CD4-positive, CD25-positive, alpha-beta regulatory T cell (primary cell): ENCODE data around the gene NFATC2. TPM values are rescaled to one million over a fixed set of nuclear protein-coding genes. Genes with fewer than 3 reads are reported as not detected.

Experiments
- ATAC-seq, 2 donors: fragments of 150-1000 bp; cut with Tn5 transposase; one replicate each; pipeline ENCODE4 v1.10.0; 2021; ENCODE audit warnings: low read depth in 2 of 2, moderate number of reproducible peaks in 2 of 2, moderate library complexity in 1 of 2
- DNase-seq, 3 donors: peaks; one replicate each; pipeline versions ENCODE4 v3.0.0 to v3.0.0-alpha.2; 2012 to 2022; ENCODE audit warnings: mixed read lengths in 1 of 3
- H3K27ac ChIP-seq: one replicate; pipeline ENCODE4 v1.7.0; 2013; ENCODE audit warnings: mild to moderate bottlenecking, low read length; ENCODE audit not compliant: insufficient read depth, poor library complexity, severe bottlenecking
- H3K27me3 ChIP-seq: one replicate; pipeline ENCODE4 v1.7.0; 2013; ENCODE audit warnings: low read length; ENCODE audit not compliant: control insufficient read depth, insufficient read depth
- H3K36me3 ChIP-seq: one replicate; pipeline ENCODE4 v1.7.0; 2013; ENCODE audit warnings: mild to moderate bottlenecking, low read length, moderate library complexity; ENCODE audit not compliant: control insufficient read depth, insufficient read depth
- H3K4me1 ChIP-seq: 2 replicates; pipeline ENCODE4 v1.7.0; 2013; ENCODE audit warnings: mild to moderate bottlenecking, low read length; ENCODE audit not compliant: insufficient read depth, control insufficient read depth, poor library complexity, severe bottlenecking
- H3K4me3 ChIP-seq: one replicate; pipeline ENCODE4 v1.7.0; 2013; ENCODE audit warnings: low read depth, mild to moderate bottlenecking, low read length, moderate library complexity
- H3K9me3 ChIP-seq, 2 experiments: 1 replicate in 1 of 2; 2 replicates in 1 of 2; pipeline ENCODE4 v1.7.0; 2013; ENCODE audit warnings: low read length in 2 of 2, mild to moderate bottlenecking in 1 of 2, moderate library complexity in 1 of 2; ENCODE audit not compliant: control insufficient read depth in 2 of 2
- H3K27ac Mint-ChIP-seq, 3 donors: one replicate each; pipeline ENCODE4 v1.8.0; 2020 to 2022; ENCODE audit warnings: mild to moderate bottlenecking in 3 of 3, mixed read lengths in 3 of 3, moderate library complexity in 2 of 3
- H3K27me3 Mint-ChIP-seq: one replicate; pipeline ENCODE4 v1.8.0; 2022; ENCODE audit warnings: mild to moderate bottlenecking, mixed read lengths
- H3K36me3 Mint-ChIP-seq: one replicate; pipeline ENCODE4 v1.8.0; 2020; ENCODE audit warnings: mixed read lengths
- H3K4me1 Mint-ChIP-seq, 4 donors: one replicate each; pipeline ENCODE4 v1.8.0; 2020 to 2022; ENCODE audit warnings: mixed read lengths in 4 of 4, mild to moderate bottlenecking in 1 of 4
- H3K4me3 Mint-ChIP-seq, 4 donors: one replicate each; pipeline ENCODE4 v1.8.0; 2020 to 2022; ENCODE audit warnings: mild to moderate bottlenecking in 4 of 4, mixed read lengths in 4 of 4, moderate library complexity in 3 of 4
- H3K9me3 Mint-ChIP-seq, 7 donors: one replicate each; pipeline ENCODE4 v1.8.0; 2020 to 2022; ENCODE audit warnings: mixed read lengths in 7 of 7, mild to moderate bottlenecking in 3 of 7, moderate library complexity in 2 of 7
- polyA plus RNA-seq, 4 donors: library from polyadenylated mRNA; unstranded; fragments of 300-500 nt; fragmentation: Illumina TruSeq; gene quantifications; one replicate each; pipeline ENCODE4 v1.2.3, GENCODE V29; 2021
- total RNA-seq: library from RNA; stranded (reverse); gene quantifications from one replicate; pipeline ENCODE4 v1.2.3, GENCODE V29; 2022

The NFATC2 gene
- total and polyA plus RNA-seq, 5 donors from 2014 or later = 11.0 to 56.8 (median 14.2) TPM

GRCh38 chr20:51510936-51511605 lies 31.4 kb downstream of the NFATC2 start:
- H3K27ac Mint-ChIP-seq = peak overlapping the region; percentile 84 to 95 (median 90)
- peak overlapping the region; percentile 62 for H3K27ac ChIP-seq
- H3K27me3 Mint-ChIP-seq = no peaks in the 10 kb centered on the region
- no peaks in the 10 kb centered on the region for H3K9me3 Mint-ChIP-seq
- peaks cover 45% of the 10 kb centered on the region for H3K36me3 ChIP-seq
- H3K4me3 Mint-ChIP-seq = peak overlapping the region in 1 of 4 donors; percentile 42
- ATAC-seq = no peak
- no peak for DNase-seq
- peaks cover 36 to 73% (median 59%) of the 10 kb centered on the region in 4 donors for H3K4me1 Mint-ChIP-seq
- H3K4me1 ChIP-seq = peaks cover 48% of the 10 kb centered on the region
- H3K27me3 ChIP-seq = no peaks in the 10 kb centered on the region
- no peak overlapping the region for H3K4me3 ChIP-seq
- H3K36me3 Mint-ChIP-seq = peaks cover 38% of the 10 kb centered on the region
- no peaks in the 10 kb centered on the region for H3K9me3 ChIP-seq

- Mint-ChIP-seq H3K4me3 (no peak overlapping the region), H3K27me3 (no peaks in the 10 kb centered on the region), H3K27ac (no peak overlapping the region), H3K4me1 (peaks cover 36 to 70% (median 52%) of the 10 kb centered on the region in 4 donors), H3K9me3 (no peaks in the 10 kb centered on the region), H3K36me3 (peaks cover 43% of the 10 kb centered on the region)
- H3K9me3 ChIP-seq = no peaks in the 10 kb centered on the region
- H3K36me3 ChIP-seq = peaks cover 49% of the 10 kb centered on the region
- ATAC-seq (no peak), DNase-seq (no peak)
- H3K27ac ChIP-seq = no peak overlapping the region
- H3K27me3 ChIP-seq = no peaks in the 10 kb centered on the region
- H3K4me1 ChIP-seq = peaks cover 44% of the 10 kb centered on the region
- no peak overlapping the region for H3K4me3 ChIP-seq
These were observed 32.4 kb downstream of the NFATC2 start for GRCh38 chr20:51510169-51510568.

GRCh38 chr20:51509208-51509607 lies 33.3 kb downstream of the NFATC2 start:
- peaks cover 44% of the 10 kb centered on the region for H3K36me3 Mint-ChIP-seq
- H3K9me3 Mint-ChIP-seq = no peaks in the 10 kb centered on the region
- H3K4me1 ChIP-seq = peaks cover 35% of the 10 kb centered on the region
- H3K4me3 Mint-ChIP-seq = peak overlapping the region in 1 of 4 donors; percentile 32
- H3K27ac Mint-ChIP-seq = peak overlapping the region in 2 of 3 donors; percentile 76 to 92
- peaks cover 32 to 67% (median 47%) of the 10 kb centered on the region in 4 donors for H3K4me1 Mint-ChIP-seq
- H3K27ac ChIP-seq = no peak overlapping the region
- DNase-seq (no peak), ATAC-seq (no peak)
- no peaks in the 10 kb centered on the region for H3K9me3 ChIP-seq
- peaks cover 48% of the 10 kb centered on the region for H3K36me3 ChIP-seq
- H3K4me3 ChIP-seq = no peak overlapping the region
- H3K27me3 ChIP-seq = no peaks in the 10 kb centered on the region
- no peaks in the 10 kb centered on the region for H3K27me3 Mint-ChIP-seq

- Mint-ChIP-seq H3K27me3 (no peaks in the 10 kb centered on the region), H3K4me3 (no peak overlapping the region), H3K9me3 (no peaks in the 10 kb centered on the region), H3K27ac (peak overlapping the region in 2 of 3 donors; percentile 76 to 92), H3K36me3 (peaks cover 42% of the 10 kb centered on the region), H3K4me1 (peaks cover 28 to 62% (median 43%) of the 10 kb centered on the region in 4 donors)
- Histone ChIP-seq H3K36me3 (peaks cover 46% of the 10 kb centered on the region), H3K27me3 (no peaks in the 10 kb centered on the region), H3K9me3 (no peaks in the 10 kb centered on the region), H3K4me3 (no peak overlapping the region), H3K4me1 (peaks cover 31% of the 10 kb centered on the region), H3K27ac (no peak overlapping the region)
- ATAC-seq (no peak), DNase-seq (no peak)
These were observed 33.7 kb downstream of the NFATC2 start for GRCh38 chr20:51508780-51509179.

GRCh38 chr20:51508158-51508557 lies 34.4 kb downstream of the NFATC2 start:
- Mint-ChIP-seq H3K36me3 (peaks cover 42% of the 10 kb centered on the region), H3K9me3 (no peaks in the 10 kb centered on the region), H3K27me3 (no peaks in the 10 kb centered on the region), H3K27ac (no peak overlapping the region), H3K4me3 (no peak overlapping the region), H3K4me1 (peaks cover 26 to 58% (median 40%) of the 10 kb centered on the region in 4 donors)
- no peaks in the 10 kb centered on the region for H3K9me3 ChIP-seq
- no peak overlapping the region for H3K4me3 ChIP-seq
- no peaks in the 10 kb centered on the region for H3K27me3 ChIP-seq
- H3K27ac ChIP-seq = no peak overlapping the region
- ATAC-seq (no peak), DNase-seq (no peak)
- peaks cover 27% of the 10 kb centered on the region for H3K4me1 ChIP-seq
- H3K36me3 ChIP-seq = peaks cover 46% of the 10 kb centered on the region

- Histone ChIP-seq H3K36me3 (peaks cover 48% of the 10 kb centered on the region), H3K4me1 (peaks cover 19% of the 10 kb centered on the region), H3K4me3 (no peak overlapping the region), H3K27me3 (no peaks in the 10 kb centered on the region), H3K27ac (no peak overlapping the region), H3K9me3 (no peaks in the 10 kb centered on the region)
- Mint-ChIP-seq H3K4me1 (peaks cover 19 to 55% (median 35%) of the 10 kb centered on the region in 4 donors), H3K9me3 (no peaks in the 10 kb centered on the region), H3K36me3 (peaks cover 42% of the 10 kb centered on the region), H3K27ac (peak overlapping the region in 2 of 3 donors; percentile 35 to 67), H3K27me3 (no peaks in the 10 kb centered on the region), H3K4me3 (no peak overlapping the region)
- DNase-seq (no peak), ATAC-seq (no peak)
These were observed 35.1 kb downstream of the NFATC2 start for GRCh38 chr20:51507216-51508036.

GRCh38 chr20:51506527-51507215 lies 35.8 kb downstream of the NFATC2 start:
- H3K4me1 ChIP-seq = peaks cover 12% of the 10 kb centered on the region
- no peaks in the 10 kb centered on the region for H3K27me3 ChIP-seq
- H3K9me3 ChIP-seq = no peaks in the 10 kb centered on the region
- H3K27me3 Mint-ChIP-seq = no peaks in the 10 kb centered on the region
- H3K4me3 ChIP-seq = no peak overlapping the region
- no peak overlapping the region for H3K27ac ChIP-seq
- H3K36me3 Mint-ChIP-seq = peaks cover 34% of the 10 kb centered on the region
- no peaks in the 10 kb centered on the region for H3K9me3 Mint-ChIP-seq
- peaks cover 54% of the 10 kb centered on the region for H3K36me3 ChIP-seq
- H3K4me3 Mint-ChIP-seq = no peak overlapping the region
- ATAC-seq = no peak
- no peak for DNase-seq
- peak overlapping the region in 1 of 3 donors; percentile 7 for H3K27ac Mint-ChIP-seq
- peaks cover 12 to 55% (median 29%) of the 10 kb centered on the region in 4 donors for H3K4me1 Mint-ChIP-seq
